Measurements from ENCODE around the gene GRK2. TPM values are rescaled to one million over a fixed set of nuclear protein-coding genes. Genes with fewer than 3 reads are reported as not detected.

Gene GRK2
- total RNA-seq, 1 donor from 2014 or later = 52.2 TPM

DNA sequence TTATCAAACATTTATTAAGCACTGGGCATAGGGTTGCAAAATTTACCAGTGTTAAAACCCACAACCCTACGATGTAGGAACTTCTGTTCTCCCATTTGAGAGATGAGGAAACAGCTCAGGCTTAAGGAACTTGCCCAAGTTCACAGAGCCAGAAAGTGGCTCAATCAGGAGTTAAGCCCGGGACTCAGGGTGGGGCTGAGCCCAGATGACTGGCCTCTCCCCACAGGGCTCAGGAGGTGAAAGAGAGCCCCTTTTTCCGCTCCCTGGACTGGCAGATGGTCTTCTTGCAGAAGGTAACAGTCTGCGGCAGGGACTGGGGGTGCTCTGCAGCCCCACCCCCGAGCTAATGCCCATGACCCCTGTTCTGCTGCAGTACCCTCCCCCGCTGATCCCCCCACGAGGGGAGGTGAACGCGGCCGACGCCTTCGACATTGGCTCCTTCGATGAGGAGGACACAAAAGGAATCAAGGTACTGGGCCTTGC, 17.2 kb downstream of the GRK2 start:
- Mint-ChIP-seq H3K27me3 (ENCODE audit: unreplicated experiment) (peaks cover 12% of the 10 kb centered on the region), H3K4me1 (ENCODE audit: low read depth, unreplicated experiment) (peaks cover 7% of the 10 kb centered on the region), H3K27ac (ENCODE audit: unreplicated experiment) (no peak overlapping the region), H3K36me3 (ENCODE audit: unreplicated experiment) (no peaks in the 10 kb centered on the region), H3K4me3 (ENCODE audit: unreplicated experiment) (no peak overlapping the region), H3K9me3 (ENCODE audit: unreplicated experiment) (peaks cover 8% of the 10 kb centered on the region)
- no peak for TF ChIP-seq CTCF (IDR thresholded peaks at IDR 0.05; ENCODE audit: partially characterized antibody, unreplicated experiment)
- no peak for DNase-seq

DNA sequence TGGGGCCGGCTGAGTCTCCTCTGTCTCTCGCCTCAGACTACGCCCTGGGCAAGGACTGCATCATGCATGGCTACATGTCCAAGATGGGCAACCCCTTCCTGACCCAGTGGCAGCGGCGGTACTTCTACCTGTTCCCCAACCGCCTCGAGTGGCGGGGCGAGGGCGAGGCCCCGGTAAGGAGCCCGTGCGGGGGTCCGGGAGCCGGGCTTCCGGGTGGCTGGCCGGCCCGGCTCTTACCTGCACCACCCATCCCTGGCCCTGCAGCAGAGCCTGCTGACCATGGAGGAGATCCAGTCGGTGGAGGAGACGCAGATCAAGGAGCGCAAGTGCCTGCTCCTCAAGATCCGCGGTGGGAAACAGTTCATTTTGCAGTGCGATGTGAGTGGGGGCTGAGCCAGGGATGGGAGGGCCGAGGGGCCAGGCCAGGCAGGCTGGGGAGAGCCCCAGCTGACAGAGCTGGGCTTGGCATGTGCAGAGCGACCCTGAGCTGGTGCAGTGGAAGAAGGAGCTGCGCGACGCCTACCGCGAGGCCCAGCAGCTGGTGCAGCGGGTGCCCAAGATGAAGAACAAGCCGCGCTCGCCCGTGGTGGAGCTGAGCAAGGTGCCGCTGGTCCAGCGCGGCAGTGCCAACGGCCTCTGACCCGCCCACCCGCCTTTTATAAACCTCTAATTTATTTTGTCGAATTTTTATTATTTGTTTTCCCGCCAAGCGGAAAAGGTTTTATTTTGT, 18.7 kb downstream of the GRK2 start:
- peaks cover 17% of the 10 kb centered on the region for H3K27me3 Mint-ChIP-seq (ENCODE audit: unreplicated experiment)
- H3K4me3 Mint-ChIP-seq (ENCODE audit: unreplicated experiment) = no peak overlapping the region
- H3K27ac Mint-ChIP-seq (ENCODE audit: unreplicated experiment) = no peak overlapping the region
- peaks cover 10% of the 10 kb centered on the region for H3K9me3 Mint-ChIP-seq (ENCODE audit: unreplicated experiment)
- H3K4me1 Mint-ChIP-seq (ENCODE audit: low read depth, unreplicated experiment) = peaks cover 7% of the 10 kb centered on the region
- no peak for TF ChIP-seq CTCF (IDR thresholded peaks at IDR 0.05; ENCODE audit: partially characterized antibody, unreplicated experiment)
- H3K36me3 Mint-ChIP-seq (ENCODE audit: unreplicated experiment) = no peaks in the 10 kb centered on the region
- DNase-seq = no peak

- peaks cover 7% of the 10 kb centered on the region for H3K4me1 Mint-ChIP-seq (ENCODE audit: low read depth, unreplicated experiment)
- no peak overlapping the region for H3K27ac Mint-ChIP-seq (ENCODE audit: unreplicated experiment)
- H3K4me3 Mint-ChIP-seq (ENCODE audit: unreplicated experiment) = no peak overlapping the region
- H3K36me3 Mint-ChIP-seq (ENCODE audit: unreplicated experiment) = no peaks in the 10 kb centered on the region
- peaks cover 18% of the 10 kb centered on the region for H3K27me3 Mint-ChIP-seq (ENCODE audit: unreplicated experiment)
- no peak for DNase-seq
- no peak for TF ChIP-seq CTCF (IDR thresholded peaks at IDR 0.05; ENCODE audit: partially characterized antibody, unreplicated experiment)
- H3K9me3 Mint-ChIP-seq (ENCODE audit: unreplicated experiment) = peaks cover 10% of the 10 kb centered on the region
Observed at GRCh38 chr11:67285541-67286498, 19.5 kb downstream of the GRK2 start.

- Mint-ChIP-seq H3K4me1 (ENCODE audit: low read depth, unreplicated experiment) (peaks cover 7% of the 10 kb centered on the region), H3K4me3 (ENCODE audit: unreplicated experiment) (peak overlapping the region; percentile 82), H3K36me3 (ENCODE audit: unreplicated experiment) (no peaks in the 10 kb centered on the region), H3K9me3 (ENCODE audit: unreplicated experiment) (peaks cover 10% of the 10 kb centered on the region), H3K27ac (ENCODE audit: unreplicated experiment) (peak overlapping the region; percentile 82), H3K27me3 (ENCODE audit: unreplicated experiment) (peaks cover 18% of the 10 kb centered on the region)
- no peak for TF ChIP-seq CTCF (IDR thresholded peaks at IDR 0.05; ENCODE audit: partially characterized antibody, unreplicated experiment)
- DNase-seq = no peak
Observed at GRCh38 chr11:67286621-67287333, 20.5 kb downstream of the GRK2 start.
